SK-N-SH (cell line): ENCODE results near the gene SLC1A1. TPM values are rescaled to one million over a fixed set of nuclear protein-coding genes. Genes with fewer than 3 reads are reported as not detected.

Experiments used
- CTCF ChIA-PET: fragments of 300-600, 350-600 bp; formaldehyde crosslinking; extraction: SDS; loops from one replicate; lab custom pipeline; 2021; lab: Yijun Ruan, JAX
- POLR2A ChIA-PET: fragments of 350-600 bp; sonication (Branson Sonifier 250); formaldehyde crosslinking; extraction: SDS; loops from one replicate; lab custom pipeline; 2020; ENCODE audit warnings: antibody characterized with exemption, inconsistent platforms; lab: Yijun Ruan, JAX
- DNase-seq: peaks from one replicate; pipeline ENCODE4 v3.0.0; 2012
- H2AFZ ChIP-seq: fragments of 200-600 bp; sonication (generic); 2 replicates; pipeline ENCODE4 v1.8.1; 2016; ENCODE audit warnings: antibody characterized with exemption, mild to moderate bottlenecking, low read depth
- H3F3A ChIP-seq: fragments of 200-600 bp; sonication (generic); replicated peaks from 2 replicates; pipeline ENCODE3; 2016; ENCODE audit warnings: antibody characterized with exemption, mild to moderate bottlenecking; ENCODE audit not compliant: insufficient read depth
- H3K27ac ChIP-seq, 2 experiments: fragments of 200-500 bp in 1 of 2; fragments of 200-600 bp in 1 of 2; sonication (Bioruptor generic) in 1 of 2; sonication (generic), shearing (Covaris generic) in 1 of 2; 2 replicates each; pipeline versions ENCODE4 v1.5.1 to v1.6.1; 2014 to 2016; ENCODE audit warnings: low read depth in 2 of 2, inconsistent platforms in 1 of 2, low read length in 1 of 2, mild to moderate bottlenecking in 1 of 2, mixed read lengths in 1 of 2
- H3K27me3 ChIP-seq: fragments of 200-600 bp; sonication (generic), shearing (Covaris generic); 2 replicates; pipeline ENCODE4 v1.6.1; 2016; ENCODE audit warnings: mixed run types; ENCODE audit not compliant: insufficient read depth
- H3K36me3 ChIP-seq, 2 experiments: fragments of 200-500 bp in 1 of 2; fragments of 200-600 bp in 1 of 2; sonication (Bioruptor generic) in 1 of 2; sonication (generic) in 1 of 2; replicated peaks in 1 of 2; 2 replicates each; pipeline versions ENCODE3 to v1.5.1; 2014 to 2016; ENCODE audit warnings: low read length in 1 of 2, mild to moderate bottlenecking in 1 of 2; ENCODE audit not compliant: insufficient read depth in 2 of 2, control insufficient read depth in 1 of 2
- H3K4me1 ChIP-seq, 2 experiments: fragments of 200-500 bp in 1 of 2; fragments of 200-600 bp in 1 of 2; sonication (Bioruptor generic) in 1 of 2; sonication (generic), shearing (Covaris generic) in 1 of 2; 2 replicates each; pipeline versions ENCODE4 v1.5.1 to v1.6.1; 2014 to 2016; ENCODE audit warnings: low read depth in 1 of 2, low read length in 1 of 2, mixed run types in 1 of 2; ENCODE audit not compliant: insufficient read depth in 2 of 2, control insufficient read depth in 1 of 2
- H3K4me2 ChIP-seq: fragments of 200-600 bp; sonication (generic), shearing (Covaris generic); 2 replicates; pipeline ENCODE4 v1.6.1; 2017; ENCODE audit warnings: mixed run types
- H3K4me3 ChIP-seq, 2 experiments: fragments of 200-500 bp in 1 of 2; fragments of 200-600 bp in 1 of 2; sonication (Bioruptor generic) in 1 of 2; sonication (generic), shearing (Covaris generic) in 1 of 2; 2 replicates each; pipeline versions ENCODE4 v1.5.1 to v1.8.1; 2014 to 2016; ENCODE audit warnings: low read depth in 2 of 2, inconsistent platforms in 1 of 2, low read length in 1 of 2, mild to moderate bottlenecking in 1 of 2, mixed read lengths in 1 of 2, moderate library complexity in 1 of 2
- H3K79me2 ChIP-seq: fragments of 200-600 bp; sonication (generic); 2 replicates; pipeline ENCODE4 v1.8.1; 2017; ENCODE audit warnings: mild to moderate bottlenecking; ENCODE audit not compliant: insufficient read depth
- H3K9ac ChIP-seq: fragments of 200-600 bp; sonication (generic); 2 replicates; pipeline ENCODE4 v1.6.1; 2017; ENCODE audit warnings: mixed run types
- H3K9me2 ChIP-seq: fragments of 200-600 bp; sonication (generic); 2 replicates; pipeline ENCODE4 v1.6.1; 2017; ENCODE audit warnings: mixed run types
- H3K9me3 ChIP-seq: fragments of 200-600 bp; sonication (generic); 2 replicates; pipeline ENCODE4 v1.6.1; 2017; ENCODE audit warnings: mixed run types, mild to moderate bottlenecking, moderate library complexity
- H4K20me1 ChIP-seq: fragments of 200-600 bp; sonication (generic); 2 replicates; pipeline ENCODE4 v1.6.1; 2017; ENCODE audit warnings: mild to moderate bottlenecking, mixed run types; ENCODE audit not compliant: insufficient read depth
- ELF1 ChIP-seq: IDR thresholded peaks from 2 replicates; pipeline ENCODE4 v1.4.0; 2012
- EP300 ChIP-seq, 2 experiments: IDR thresholded peaks; 2 replicates each; pipeline versions ENCODE4 v1.4.0 to v1.6.1; 2012; ENCODE audit warnings: borderline replicate concordance in 1 of 2, low read depth in 1 of 2, low read length in 1 of 2
- EZH2phosphoT487 ChIP-seq: fragments of 200-600 bp; sonication (generic); IDR thresholded peaks from 2 replicates; pipeline ENCODE4 v1.6.1; 2017; ENCODE audit warnings: low read depth, mixed run types, mild to moderate bottlenecking, antibody characterized with exemption, moderate library complexity, borderline replicate concordance
- FOSL2 ChIP-seq: IDR thresholded peaks from 2 replicates; pipeline ENCODE4 v1.4.0; 2012; ENCODE audit warnings: low read depth, mild to moderate bottlenecking, moderate library complexity, borderline replicate concordance
- FOXJ3 ChIP-seq: sonication (generic); formaldehyde crosslinking; IDR thresholded peaks from 2 replicates; pipeline ENCODE4 v1.5.1; 2020; ENCODE audit warnings: mild to moderate bottlenecking, missing genetic modification reagents
- FOXM1 ChIP-seq: IDR thresholded peaks from 2 replicates; pipeline ENCODE4 v1.4.0; 2012; ENCODE audit warnings: low read depth, mild to moderate bottlenecking
- GATA2 ChIP-seq: sonication (generic); formaldehyde crosslinking; IDR thresholded peaks from 2 replicates; pipeline ENCODE4 v1.5.0; 2020; ENCODE audit warnings: mild to moderate bottlenecking, missing genetic modification reagents
- JUND ChIP-seq: IDR thresholded peaks from 2 replicates; pipeline ENCODE4 v1.4.0; 2012
- MEF2A ChIP-seq: IDR thresholded peaks from 2 replicates; pipeline ENCODE4 v1.4.0; 2012; ENCODE audit warnings: low read depth, borderline replicate concordance
- NFIC ChIP-seq: IDR thresholded peaks from 2 replicates; pipeline ENCODE4 v1.4.0; 2012; ENCODE audit warnings: borderline replicate concordance
- NRF1 ChIP-seq: IDR thresholded peaks from 2 replicates; pipeline ENCODE4 v1.6.1; 2012; ENCODE audit warnings: low read depth, mild to moderate bottlenecking, low read length
- RAD21 ChIP-seq: IDR thresholded peaks from 2 replicates; pipeline ENCODE4 v1.6.1; 2012; ENCODE audit warnings: mild to moderate bottlenecking, low read length
- RCOR1 ChIP-seq: fragments of 150-350 bp; IDR thresholded peaks from 2 replicates; pipeline ENCODE4 v1.6.1; 2017; ENCODE audit warnings: antibody characterized with exemption, low read length
- RFX5 ChIP-seq: IDR thresholded peaks from 2 replicates; pipeline ENCODE4 v1.6.1; 2012; ENCODE audit warnings: mild to moderate bottlenecking, improper control_type of control experiment, low read length
- RXRA ChIP-seq: IDR thresholded peaks from 2 replicates; pipeline ENCODE4 v1.4.0; 2012; ENCODE audit warnings: low read depth, mild to moderate bottlenecking, borderline replicate concordance
- SIN3A ChIP-seq: IDR thresholded peaks from 2 replicates; pipeline ENCODE4 v1.6.1; 2012; ENCODE audit warnings: low read depth, mild to moderate bottlenecking, low read length, moderate library complexity, borderline replicate concordance
- SMC3 ChIP-seq: IDR thresholded peaks from 2 replicates; pipeline ENCODE4 v1.6.1; 2012; ENCODE audit warnings: low read depth, low read length, improper control_type of control experiment
- TCF12 ChIP-seq: IDR thresholded peaks from 2 replicates; pipeline ENCODE4 v1.4.0; 2012
- WGBS: methylation state at CpG from one replicate; pipeline ENCODE4 v1.1.6; 2017; ENCODE audit warnings: low lambda C conversion rate; 5-methylcytosine and 5-hydroxymethylcytosine counted together
- polyA plus RNA-seq, 3 experiments: library from polyadenylated mRNA; depleted of rRNA; stranded (reverse); fragments of >200 nt; gene quantifications; 2 replicates each; pipeline ENCODE4 v1.2.3, GENCODE V29; 2012
- TF ChIP-seq, protein P1 (sequence below): IDR thresholded peaks from 2 replicates; pipeline ENCODE4; 2012

Gene SLC1A1
- polyA plus RNA-seq, 1 of the 3 experiments (the other 2 are of a cell fraction) = 0.23 TPM

DNA sequence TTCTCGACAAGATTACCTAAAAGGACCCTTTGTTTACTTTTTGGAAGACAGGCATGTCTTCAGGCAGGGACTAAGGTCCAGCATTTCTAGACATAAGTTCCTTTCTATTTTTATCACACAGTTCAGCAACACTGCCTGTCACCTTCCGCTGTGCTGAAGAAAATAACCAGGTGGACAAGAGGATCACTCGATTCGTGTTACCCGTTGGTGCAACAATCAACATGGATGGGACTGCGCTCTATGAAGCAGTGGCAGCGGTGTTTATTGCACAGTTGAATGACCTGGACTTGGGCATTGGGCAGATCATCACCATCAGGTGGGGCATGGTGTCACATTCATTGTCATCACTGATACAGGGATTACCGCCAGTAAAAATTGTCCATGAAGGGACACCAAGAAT, 86.2 kb downstream of the SLC1A1 start (continued):
- TF ChIP-seq RCOR1 (no peak), SIN3A (no peak)

DNA sequence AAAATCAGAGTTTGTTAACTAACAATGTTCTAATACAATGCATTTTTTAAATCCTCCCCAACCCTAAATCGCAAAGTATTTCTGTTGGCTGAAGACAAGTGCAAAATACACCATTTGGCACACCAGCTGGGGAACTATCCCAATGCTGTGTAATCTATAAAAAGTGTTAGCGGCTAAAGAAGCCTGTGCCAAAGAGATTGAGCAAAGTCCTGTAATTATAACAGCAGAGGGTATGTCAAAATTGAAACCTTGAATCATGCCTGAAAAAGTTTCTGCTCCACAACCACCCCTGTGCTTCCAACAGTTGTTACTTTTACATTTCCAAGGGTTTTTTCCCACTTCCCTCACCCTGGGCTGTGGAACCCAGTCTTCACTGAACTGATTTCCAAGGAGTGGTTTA, 88.7 kb downstream of the SLC1A1 start:
- Histone ChIP-seq H3K4me2 (no peak overlapping the region), H3F3A (no peaks in the 10 kb centered on the region), H3K79me2 (no peaks in the 10 kb centered on the region), H3K9me2 (no peaks in the 10 kb centered on the region), H3K9me3 (no peaks in the 10 kb centered on the region), H3K4me3 (no peak overlapping the region), H2AFZ (no peak overlapping the region), H3K27me3 (no peaks in the 10 kb centered on the region), H3K27ac (no peak overlapping the region), H3K9ac (no peak overlapping the region), H3K36me3 (no peaks in the 10 kb centered on the region), H3K4me1 (peaks cover 6 to 7% of the 10 kb centered on the region in 2 experiments; a peak in 2 of 4 replicates), H4K20me1 (no peaks in the 10 kb centered on the region)
- DNase-seq = no peak
- 90% methylated on average over 2 of the region's 2 CpGs for WGBS
- TF ChIP-seq FOSL2 (no peak), RFX5 (no peak), RAD21 (no peak), NFIC (no peak), EP300 (IDR thresholded peaks at IDR 0.05; ENCODE audit: borderline replicate concordance in 1 of 2, low read depth in 1 of 2, low read length in 1 of 2) (no peak), SIN3A (no peak), JUND (no peak), ELF1 (no peak), TCF12 (no peak), GATA2 (CRISPR knock-in tag) (no peak), FOXJ3 (CRISPR knock-in tag) (no peak), MEF2A (no peak), RXRA (no peak), SMC3 (no peak), EZH2phosphoT487 (no peak), FOXM1 (no peak), NRF1 (no peak)
- TF ChIP-seq, protein P1, sequence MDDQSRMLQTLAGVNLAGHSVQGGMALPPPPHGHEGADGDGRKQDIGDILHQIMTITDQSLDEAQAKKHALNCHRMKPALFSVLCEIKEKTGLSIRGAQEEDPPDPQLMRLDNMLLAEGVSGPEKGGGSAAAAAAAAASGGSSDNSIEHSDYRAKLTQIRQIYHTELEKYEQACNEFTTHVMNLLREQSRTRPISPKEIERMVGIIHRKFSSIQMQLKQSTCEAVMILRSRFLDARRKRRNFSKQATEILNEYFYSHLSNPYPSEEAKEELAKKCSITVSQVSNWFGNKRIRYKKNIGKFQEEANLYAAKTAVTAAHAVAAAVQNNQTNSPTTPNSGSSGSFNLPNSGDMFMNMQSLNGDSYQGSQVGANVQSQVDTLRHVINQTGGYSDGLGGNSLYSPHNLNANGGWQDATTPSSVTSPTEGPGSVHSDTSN = no peak
- CTCF ChIA-PET = no interaction called here
- POLR2A ChIA-PET = no interaction called here
